GM19035 (cell line): Measurements from ENCODE around the gene LIG1.

ENCODE experiments used
- ATAC-seq: cut with Tn5 transposase; IDR thresholded peaks from one replicate; pipeline ENCODE4 v1.9.1; 2021; ENCODE audit not compliant: unreplicated experiment

The LIG1 gene

GRCh38 chr19:48182434-48182833, 12.3 kb upstream of the LIG1 start:
- no peak for ATAC-seq

- ATAC-seq, result no peak
Observed at GRCh38 chr19:48181505-48181904, 11.4 kb upstream of the LIG1 start.

GRCh38 chr19:48176226-48176625, 6.1 kb upstream of the LIG1 start:
- ATAC-seq, result no peak

- no peak for ATAC-seq
Observed at GRCh38 chr19:48175578-48175977, 5.4 kb upstream of the LIG1 start.

- no peak for ATAC-seq
Observed at GRCh38 chr19:48174445-48175030, 4.4 kb upstream of the LIG1 start.

- ATAC-seq, result no peak
Observed at GRCh38 chr19:48171710-48172109, 1.6 kb upstream of the LIG1 start.

- no peak for ATAC-seq
Observed at GRCh38 chr19:48170817-48171347, 738 bp upstream of the LIG1 start.

- ATAC-seq, result peak; percentile 24
Observed at GRCh38 chr19:48169578-48169938, 586 bp downstream of the LIG1 start.

- ATAC-seq, result no peak
Observed at GRCh38 chr19:48168689-48169088, 1.5 kb downstream of the LIG1 start.

GRCh38 chr19:48158210-48158790, 11.8 kb downstream of the LIG1 start:
- ATAC-seq, result no peak

- no peak for ATAC-seq
Observed at GRCh38 chr19:48154003-48154402, 16.1 kb downstream of the LIG1 start.

- ATAC-seq, result no peak
Observed at GRCh38 chr19:48152551-48152950, 17.6 kb downstream of the LIG1 start.

GRCh38 chr19:48149430-48149829, 20.7 kb downstream of the LIG1 start:
- ATAC-seq, result no peak

GRCh38 chr19:48148576-48148975, 21.6 kb downstream of the LIG1 start:
- no peak for ATAC-seq

GRCh38 chr19:48147597-48148175, 22.5 kb downstream of the LIG1 start:
- ATAC-seq, result no peak

GRCh38 chr19:48139053-48139452, 31.1 kb downstream of the LIG1 start:
- no peak for ATAC-seq

- ATAC-seq, result no peak
Observed at GRCh38 chr19:48137411-48137810, 32.7 kb downstream of the LIG1 start.

- ATAC-seq, result no peak
Observed at GRCh38 chr19:48136547-48136946, 33.6 kb downstream of the LIG1 start.

- no peak for ATAC-seq
Observed at GRCh38 chr19:48135411-48135810, 34.7 kb downstream of the LIG1 start.

GRCh38 chr19:48133094-48133493, 37.0 kb downstream of the LIG1 start:
- ATAC-seq, result no peak

GRCh38 chr19:48127561-48127960, 42.6 kb downstream of the LIG1 start:
- ATAC-seq, result no peak

- no peak for ATAC-seq
Observed at GRCh38 chr19:48123907-48124651, 46.1 kb downstream of the LIG1 start.
